ENCODE results near the gene LIN37. TPM values are rescaled to one million over a fixed set of nuclear protein-coding genes. Genes with fewer than 3 reads are reported as not detected.

The LIN37 gene
- total and polyA plus RNA-seq, 3 donors from 2014 or later, result 24.8 to 30.2 (median 30.2) TPM

DNA sequence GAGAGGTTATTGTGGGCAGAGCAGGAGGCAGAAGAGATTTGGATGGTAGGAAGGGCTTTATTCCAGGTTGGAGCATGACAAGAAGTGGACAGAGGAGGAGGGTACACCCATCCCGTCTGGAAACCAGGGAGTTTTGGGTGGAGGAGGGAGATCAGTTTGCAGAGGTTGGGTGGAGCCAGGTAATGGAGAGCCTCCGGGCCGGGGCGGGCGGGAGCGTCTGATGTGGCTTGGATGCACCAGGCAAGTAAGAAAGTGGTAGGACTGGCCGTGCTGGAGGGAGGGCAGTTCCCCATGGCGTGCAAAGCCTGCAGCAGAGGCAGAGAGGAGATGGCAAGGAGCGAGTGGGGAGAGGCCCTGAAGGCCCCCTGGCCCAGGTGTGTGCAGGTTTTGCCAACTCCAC is 17.0 kb upstream of the LIN37 start:
- H3K4me3 ChIP-seq, result no peak overlapping the region
- TF ChIP-seq, protein P1, sequence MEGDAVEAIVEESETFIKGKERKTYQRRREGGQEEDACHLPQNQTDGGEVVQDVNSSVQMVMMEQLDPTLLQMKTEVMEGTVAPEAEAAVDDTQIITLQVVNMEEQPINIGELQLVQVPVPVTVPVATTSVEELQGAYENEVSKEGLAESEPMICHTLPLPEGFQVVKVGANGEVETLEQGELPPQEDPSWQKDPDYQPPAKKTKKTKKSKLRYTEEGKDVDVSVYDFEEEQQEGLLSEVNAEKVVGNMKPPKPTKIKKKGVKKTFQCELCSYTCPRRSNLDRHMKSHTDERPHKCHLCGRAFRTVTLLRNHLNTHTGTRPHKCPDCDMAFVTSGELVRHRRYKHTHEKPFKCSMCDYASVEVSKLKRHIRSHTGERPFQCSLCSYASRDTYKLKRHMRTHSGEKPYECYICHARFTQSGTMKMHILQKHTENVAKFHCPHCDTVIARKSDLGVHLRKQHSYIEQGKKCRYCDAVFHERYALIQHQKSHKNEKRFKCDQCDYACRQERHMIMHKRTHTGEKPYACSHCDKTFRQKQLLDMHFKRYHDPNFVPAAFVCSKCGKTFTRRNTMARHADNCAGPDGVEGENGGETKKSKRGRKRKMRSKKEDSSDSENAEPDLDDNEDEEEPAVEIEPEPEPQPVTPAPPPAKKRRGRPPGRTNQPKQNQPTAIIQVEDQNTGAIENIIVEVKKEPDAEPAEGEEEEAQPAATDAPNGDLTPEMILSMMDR (IDR thresholded peaks at IDR 0.05), result no peak
- H3K36me3 ChIP-seq (ENCODE audit: low read depth, missing control alignments), result no peaks in the 10 kb centered on the region
- H3K4me1 ChIP-seq, result no peaks in the 10 kb centered on the region
- DNase-seq, result no peak
- H3K9me3 ChIP-seq, result no peaks in the 10 kb centered on the region
- intact Hi-C loops (cut with DNase I; ENCODE audit: low total_unique reads), result no loop called here
- no peak overlapping the region for H3K27ac ChIP-seq
- H3K27me3 ChIP-seq, result no peaks in the 10 kb centered on the region
- 83 to 87% methylated on average over 9 of the region's 9 CpGs for WGBS, 2 donors

DNA sequence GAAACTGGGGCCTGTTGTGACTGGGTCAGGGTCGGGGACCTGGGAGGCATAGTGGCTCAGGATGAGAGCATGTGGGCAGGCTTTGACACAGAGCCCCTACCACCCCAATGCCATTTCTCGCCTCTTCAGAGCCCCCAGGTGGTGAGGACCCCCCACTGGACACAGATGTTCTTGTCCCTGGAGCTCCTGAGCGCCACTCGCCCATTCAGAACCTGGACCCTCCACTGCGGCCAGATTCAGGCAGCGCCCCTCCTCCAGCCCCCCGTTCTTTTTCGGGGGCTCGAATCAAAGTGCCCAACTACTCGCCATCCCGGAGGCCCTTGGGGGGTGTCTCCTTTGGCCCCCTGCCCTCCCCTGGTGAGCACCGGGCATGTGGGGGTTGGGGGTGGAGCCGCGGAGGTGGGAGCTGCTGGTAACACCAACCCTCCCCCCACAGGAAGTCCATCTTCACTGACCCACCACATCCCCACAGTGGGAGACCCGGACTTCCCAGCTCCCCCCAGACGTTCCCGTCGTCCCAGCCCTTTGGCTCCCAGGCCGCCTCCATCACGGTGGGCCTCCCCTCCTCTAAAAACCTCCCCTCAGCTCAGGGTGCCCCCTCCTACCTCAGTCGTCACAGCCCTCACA is 16.5 kb upstream of the LIN37 start:
- no peaks in the 10 kb centered on the region for H3K9me3 ChIP-seq
- no peak overlapping the region for H3K27ac ChIP-seq
- H3K27me3 ChIP-seq, result no peaks in the 10 kb centered on the region
- WGBS, 2 donors, result 79 to 85% methylated on average over 14 to 21 of the region's 21 CpGs
- no peaks in the 10 kb centered on the region for H3K4me1 ChIP-seq
- intact Hi-C loops (cut with DNase I; ENCODE audit: low total_unique reads), result no loop called here
- TF ChIP-seq, protein P1 (IDR thresholded peaks at IDR 0.05), result no peak
- TF ChIP-seq POLR2A (IDR thresholded peaks at IDR 0.05), result no peak
- no peak overlapping the region for H3K4me3 ChIP-seq
- no peaks in the 10 kb centered on the region for H3K36me3 ChIP-seq (ENCODE audit: low read depth, missing control alignments)
- no peak for DNase-seq

DNA sequence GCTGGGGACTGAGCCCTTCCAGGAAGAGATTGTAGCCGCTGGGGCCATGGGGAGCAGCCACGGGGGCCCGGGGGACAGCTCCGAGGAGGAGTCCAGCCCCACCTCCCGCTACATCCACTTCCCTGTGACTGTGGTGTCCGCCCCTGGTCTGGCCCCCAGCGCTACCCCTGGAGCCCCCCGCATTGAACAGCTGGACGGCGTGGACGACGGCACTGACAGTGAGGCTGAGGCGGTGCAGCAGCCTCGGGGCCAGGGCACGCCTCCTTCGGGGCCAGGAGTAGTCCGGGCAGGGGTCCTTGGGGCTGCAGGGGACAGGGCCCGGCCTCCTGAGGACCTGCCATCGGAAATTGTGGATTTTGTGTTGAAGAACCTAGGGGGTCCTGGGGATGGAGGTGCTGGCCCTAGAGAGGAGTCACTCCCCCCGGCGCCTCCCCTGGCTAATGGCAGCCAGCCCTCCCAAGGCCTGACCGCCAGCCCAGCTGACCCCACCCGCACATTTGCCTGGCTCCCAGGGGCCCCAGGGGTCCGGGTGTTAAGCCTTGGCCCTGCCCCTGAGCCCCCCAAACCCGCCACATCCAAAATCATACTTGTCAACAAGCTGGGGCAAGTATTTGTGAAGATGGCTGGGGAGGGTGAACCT is 15.7 kb upstream of the LIN37 start:
- intact Hi-C loops (cut with DNase I; ENCODE audit: low total_unique reads), result no loop called here
- Histone ChIP-seq H3K27ac (no peak overlapping the region), H3K9me3 (no peaks in the 10 kb centered on the region), H3K4me1 (no peaks in the 10 kb centered on the region), H3K4me3 (no peak overlapping the region), H3K36me3 (ENCODE audit: low read depth, missing control alignments) (no peaks in the 10 kb centered on the region), H3K27me3 (no peaks in the 10 kb centered on the region)
- 84 to 89% methylated on average over 10 to 25 of the region's 25 CpGs for WGBS, 2 donors
- no peak for DNase-seq
- TF ChIP-seq POLR2A (IDR thresholded peaks at IDR 0.05), result no peak
- TF ChIP-seq, protein P1 (IDR thresholded peaks at IDR 0.05), result no peak

DNA sequence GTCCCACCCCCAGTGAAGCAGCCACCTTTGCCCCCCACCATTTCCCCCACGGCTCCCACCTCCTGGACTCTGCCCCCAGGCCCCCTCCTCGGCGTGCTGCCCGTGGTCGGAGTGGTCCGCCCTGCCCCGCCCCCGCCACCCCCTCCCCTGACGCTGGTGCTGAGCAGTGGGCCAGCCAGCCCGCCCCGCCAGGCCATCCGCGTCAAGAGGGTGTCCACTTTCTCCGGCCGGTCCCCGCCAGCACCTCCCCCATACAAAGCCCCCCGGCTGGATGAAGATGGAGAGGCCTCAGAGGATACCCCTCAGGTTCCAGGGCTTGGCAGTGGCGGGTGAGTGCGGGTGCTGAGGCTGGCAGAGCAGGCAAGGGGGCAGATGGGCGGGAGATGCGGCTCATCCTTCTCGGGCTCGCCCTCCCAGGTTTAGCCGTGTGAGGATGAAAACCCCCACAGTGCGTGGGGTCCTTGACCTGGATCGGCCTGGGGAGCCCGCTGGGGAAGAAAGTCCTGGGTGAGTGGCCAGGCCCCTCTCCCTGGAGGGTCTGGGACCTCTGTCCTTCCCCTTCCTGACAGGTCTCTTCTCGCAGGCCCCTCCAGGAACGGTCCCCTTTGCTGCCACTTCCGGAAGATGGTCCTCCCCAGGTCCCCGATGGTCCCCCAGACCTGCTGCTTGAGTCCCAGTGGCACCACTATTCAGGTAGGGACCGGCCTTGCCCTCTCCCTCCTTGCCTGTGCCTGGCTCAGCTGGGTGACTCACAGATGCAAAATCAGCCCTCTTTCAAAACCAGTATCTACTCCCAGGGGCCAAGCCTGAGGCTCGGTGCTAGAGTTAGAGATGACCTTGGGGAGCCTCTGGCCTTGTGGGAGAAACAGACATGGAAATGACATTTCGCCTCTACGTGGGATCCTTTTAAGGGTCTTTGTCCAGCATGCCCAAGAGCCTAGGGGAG is 14.9 kb upstream of the LIN37 start:
- 86 to 92% methylated on average over 29 to 34 of the region's 35 CpGs for WGBS, 2 donors
- H3K4me3 ChIP-seq, result no peak overlapping the region
- DNase-seq, result no peak
- no peaks in the 10 kb centered on the region for H3K4me1 ChIP-seq
- no peak overlapping the region for H3K27ac ChIP-seq
- no peaks in the 10 kb centered on the region for H3K9me3 ChIP-seq
- intact Hi-C loops (cut with DNase I; ENCODE audit: low total_unique reads), result no loop called here
- TF ChIP-seq POLR2A (IDR thresholded peaks at IDR 0.05), result no peak
- TF ChIP-seq, protein P1 (IDR thresholded peaks at IDR 0.05), result no peak
- no peaks in the 10 kb centered on the region for H3K36me3 ChIP-seq (ENCODE audit: low read depth, missing control alignments)
- no peaks in the 10 kb centered on the region for H3K27me3 ChIP-seq

Measured in testis (tissue), 3 donors.